ENCODE measurements around the gene SPECC1. TPM values are rescaled to one million over a fixed set of nuclear protein-coding genes. Genes with fewer than 3 reads are reported as not detected.
"Not testable (repeated sequence)": the region's sequence is repeated elsewhere in the genome, so short reads cannot be mapped to it uniquely, and the experiment has no call there.

The SPECC1 gene
- total and polyA plus RNA-seq, 8 donors: 6.1 to 38.3 (median 7.1) TPM

GRCh38 chr17:20259668-20260067 is 250.5 kb downstream of the SPECC1 start:
- H3K27me3 ChIP-seq: no peaks in the 10 kb centered on the region
- ATAC-seq (no peak), DNase-seq (no peak)
- H3K4me1 ChIP-seq: no peaks in the 10 kb centered on the region
- no peak overlapping the region for H3K27ac ChIP-seq
- H3K4me3 ChIP-seq: no peak overlapping the region
- H3K36me3 ChIP-seq: peaks cover 0 to 26% of the 10 kb centered on the region in 2 donors
- intact Hi-C loops (cut with DNase I): no loop called here
- TF ChIP-seq, protein P1, sequence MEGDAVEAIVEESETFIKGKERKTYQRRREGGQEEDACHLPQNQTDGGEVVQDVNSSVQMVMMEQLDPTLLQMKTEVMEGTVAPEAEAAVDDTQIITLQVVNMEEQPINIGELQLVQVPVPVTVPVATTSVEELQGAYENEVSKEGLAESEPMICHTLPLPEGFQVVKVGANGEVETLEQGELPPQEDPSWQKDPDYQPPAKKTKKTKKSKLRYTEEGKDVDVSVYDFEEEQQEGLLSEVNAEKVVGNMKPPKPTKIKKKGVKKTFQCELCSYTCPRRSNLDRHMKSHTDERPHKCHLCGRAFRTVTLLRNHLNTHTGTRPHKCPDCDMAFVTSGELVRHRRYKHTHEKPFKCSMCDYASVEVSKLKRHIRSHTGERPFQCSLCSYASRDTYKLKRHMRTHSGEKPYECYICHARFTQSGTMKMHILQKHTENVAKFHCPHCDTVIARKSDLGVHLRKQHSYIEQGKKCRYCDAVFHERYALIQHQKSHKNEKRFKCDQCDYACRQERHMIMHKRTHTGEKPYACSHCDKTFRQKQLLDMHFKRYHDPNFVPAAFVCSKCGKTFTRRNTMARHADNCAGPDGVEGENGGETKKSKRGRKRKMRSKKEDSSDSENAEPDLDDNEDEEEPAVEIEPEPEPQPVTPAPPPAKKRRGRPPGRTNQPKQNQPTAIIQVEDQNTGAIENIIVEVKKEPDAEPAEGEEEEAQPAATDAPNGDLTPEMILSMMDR (IDR thresholded peaks at IDR 0.05): no peak
- no peaks in the 10 kb centered on the region for H3K9me3 ChIP-seq

DNA sequence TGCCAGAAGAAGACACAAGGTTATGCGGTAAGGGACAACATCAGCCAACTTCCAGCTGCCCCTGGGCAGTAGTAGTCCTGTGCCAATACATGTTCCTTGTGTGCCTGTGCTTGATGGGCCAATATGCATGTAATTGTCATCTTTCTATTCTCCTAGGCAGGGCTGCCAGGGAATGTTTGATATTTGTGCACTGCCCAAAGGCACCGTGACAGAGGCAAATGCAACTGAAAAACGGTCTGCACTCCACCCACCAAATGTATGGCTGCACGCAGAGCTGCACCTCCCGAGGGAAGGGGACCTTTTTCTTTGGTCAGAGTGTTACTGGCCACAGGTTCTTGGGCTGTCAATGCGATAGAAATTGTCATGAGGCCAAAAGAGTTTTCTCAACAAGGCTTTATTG is 251.1 kb downstream of the SPECC1 start:
- H3K27me3 ChIP-seq: no peaks in the 10 kb centered on the region
- no peak overlapping the region for H3K4me3 ChIP-seq
- H3K36me3 ChIP-seq: peaks cover 0 to 26% of the 10 kb centered on the region in 2 donors
- no peaks in the 10 kb centered on the region for H3K9me3 ChIP-seq
- intact Hi-C loops (cut with DNase I): no loop called here
- no peaks in the 10 kb centered on the region for H3K4me1 ChIP-seq
- TF ChIP-seq, protein P1 (IDR thresholded peaks at IDR 0.05): no peak
- ATAC-seq: no peak
- DNase-seq: no peak
- no peak overlapping the region for H3K27ac ChIP-seq

DNA sequence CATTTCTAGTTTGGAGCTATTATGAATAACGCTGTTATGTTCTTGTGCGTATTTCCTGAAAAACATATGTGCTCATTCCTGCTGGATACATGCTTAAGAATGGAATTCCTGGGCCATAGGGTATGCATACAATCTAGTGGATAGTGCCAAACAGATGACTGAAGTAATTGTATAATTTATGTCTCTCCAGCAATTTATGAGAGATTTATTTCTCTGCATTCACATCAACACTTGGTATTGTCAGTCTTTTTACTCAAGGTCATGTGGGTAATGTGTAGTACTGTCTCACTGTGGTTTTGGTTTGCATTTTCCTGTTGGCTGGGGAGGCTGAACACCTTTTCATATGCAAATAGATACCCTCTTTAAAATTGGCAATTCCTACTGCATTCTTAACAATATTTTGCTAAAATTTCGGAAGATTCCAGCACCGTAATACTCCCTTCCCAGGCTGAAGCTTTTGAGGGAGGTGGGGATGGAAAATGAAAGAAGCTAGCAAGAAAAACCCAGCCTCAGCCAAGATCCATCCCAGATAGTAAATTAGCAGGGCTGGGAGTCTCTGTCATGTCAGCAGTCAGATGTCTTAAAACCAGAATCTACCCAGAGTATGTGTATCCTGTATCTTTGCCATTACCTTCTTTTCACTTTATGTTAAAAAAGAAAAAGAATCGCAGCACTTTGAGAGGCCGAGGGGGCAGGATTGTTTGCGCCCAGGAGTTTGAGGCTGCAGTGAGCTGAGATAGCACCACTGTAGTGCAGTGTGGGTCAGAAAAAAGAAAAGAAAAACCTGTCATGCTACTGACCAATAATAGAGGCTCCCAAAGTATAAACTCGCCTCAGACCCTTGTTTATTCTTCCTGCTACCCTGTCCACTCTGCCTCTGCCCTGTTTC is 253.3 kb downstream of the SPECC1 start:
- no peaks in the 10 kb centered on the region for H3K27me3 ChIP-seq
- H3K36me3 ChIP-seq: peaks cover 0 to 23% of the 10 kb centered on the region in 2 donors
- intact Hi-C loops (cut with DNase I): no loop called here
- no peak for ATAC-seq
- H3K4me3 ChIP-seq: no peak overlapping the region
- H3K4me1 ChIP-seq: no peaks in the 10 kb centered on the region
- H3K27ac ChIP-seq: no peak overlapping the region
- TF ChIP-seq, protein P1 (IDR thresholded peaks at IDR 0.05): no peak
- no peaks in the 10 kb centered on the region for H3K9me3 ChIP-seq
- no peak for DNase-seq

- H3K27me3 ChIP-seq; H3K27ac ChIP-seq; H3K9me3 ChIP-seq; intact Hi-C loops (cut with DNase I); H3K4me1 ChIP-seq; H3K4me3 ChIP-seq; DNase-seq; ATAC-seq: not testable (repeated sequence)
- peaks cover 0 to 17% of the 10 kb centered on the region in 2 donors for H3K36me3 ChIP-seq
These were observed 253.9 kb downstream of the SPECC1 start for GRCh38 chr17:20263115-20263433.

- DNase-seq: no peak
- intact Hi-C loops (cut with DNase I): no loop called here
These were observed 254.4 kb downstream of the SPECC1 start for GRCh38 chr17:20263595-20263994.

More at GRCh38 chr17:20263595-20263994, 254.4 kb downstream of the SPECC1 start:
- Histone ChIP-seq H3K27ac (no peak overlapping the region), H3K9me3 (no peaks in the 10 kb centered on the region), H3K27me3 (no peaks in the 10 kb centered on the region), H3K4me1 (no peaks in the 10 kb centered on the region), H3K36me3 (peaks cover 0 to 16% of the 10 kb centered on the region in 2 donors), H3K4me3 (no peak overlapping the region)
- TF ChIP-seq, protein P1 (IDR thresholded peaks at IDR 0.05): no peak
- no peak for ATAC-seq
